ENCODE measurements around the gene SERGEF. TPM values are rescaled to one million over a fixed set of nuclear protein-coding genes. Genes with fewer than 3 reads are reported as not detected.

SERGEF gene
- total and polyA plus RNA-seq, 4 donors, result 20.2 to 85.0 (median 26.9) TPM

- TF ChIP-seq CTCF (IDR thresholded peaks at IDR 0.05; ENCODE audit: control extremely low read depth, extremely low read depth), result no peak
- Histone ChIP-seq H3K9me3 (ENCODE audit: control insufficient read depth in 4 of 4, insufficient read depth in 3 of 4, low read length in 3 of 4) (no peaks in the 10 kb centered on the region), H3K4me3 (no peak overlapping the region), H3K27me3 (ENCODE audit: control insufficient read depth in 3 of 3, insufficient read depth in 3 of 3, low read length in 2 of 3) (no peaks in the 10 kb centered on the region), H3K27ac (ENCODE audit: low read depth in 1 of 2, low read length in 1 of 2) (no peak overlapping the region), H3K36me3 (ENCODE audit: control insufficient read depth in 4 of 4, insufficient read depth in 4 of 4, low read length in 4 of 4) (no peaks in the 10 kb centered on the region), H3K4me1 (ENCODE audit: control insufficient read depth in 5 of 5, insufficient read depth in 5 of 5, low read length in 5 of 5) (no peaks in the 10 kb centered on the region), H3K9ac (ENCODE audit: insufficient read depth in 1 of 2, low read length in 2 of 2) (no peak overlapping the region)
- DNase-seq (no peak), ATAC-seq (ENCODE audit: insufficient read depth, low FRiP score) (no peak)
- WGBS, 2 donors, result 59 to 65% methylated on average over 3 of the region's 3 CpGs
These were observed 249.1 kb downstream of the SERGEF start for GRCh38 chr11:17763703-17764102.

- Histone ChIP-seq H3K27me3 (ENCODE audit: control insufficient read depth in 3 of 3, insufficient read depth in 3 of 3, low read length in 2 of 3) (no peaks in the 10 kb centered on the region), H3K36me3 (ENCODE audit: control insufficient read depth in 4 of 4, insufficient read depth in 4 of 4, low read length in 4 of 4) (no peaks in the 10 kb centered on the region), H3K4me1 (ENCODE audit: control insufficient read depth in 5 of 5, insufficient read depth in 5 of 5, low read length in 5 of 5) (no peaks in the 10 kb centered on the region), H3K27ac (ENCODE audit: low read depth in 1 of 2, low read length in 1 of 2) (no peak overlapping the region), H3K9me3 (ENCODE audit: control insufficient read depth in 4 of 4, insufficient read depth in 3 of 4, low read length in 3 of 4) (no peaks in the 10 kb centered on the region), H3K9ac (ENCODE audit: insufficient read depth in 1 of 2, low read length in 2 of 2) (no peak overlapping the region), H3K4me3 (no peak overlapping the region)
- no peak for ATAC-seq (ENCODE audit: insufficient read depth, low FRiP score)
- DNase-seq, result no peak
- no peak for TF ChIP-seq CTCF (IDR thresholded peaks at IDR 0.05; ENCODE audit: control extremely low read depth, extremely low read depth)
- 85 to 86% methylated on average over 7 of the region's 7 CpGs for WGBS, 2 donors
These were observed 249.6 kb downstream of the SERGEF start for GRCh38 chr11:17763244-17763643.

GRCh38 chr11:17762309-17762974 is 250.4 kb downstream of the SERGEF start:
- Histone ChIP-seq H3K9me3 (ENCODE audit: control insufficient read depth in 4 of 4, insufficient read depth in 3 of 4, low read length in 3 of 4) (no peaks in the 10 kb centered on the region), H3K36me3 (ENCODE audit: control insufficient read depth in 4 of 4, insufficient read depth in 4 of 4, low read length in 4 of 4) (no peaks in the 10 kb centered on the region), H3K4me3 (no peak overlapping the region), H3K27ac (ENCODE audit: low read depth in 1 of 2, low read length in 1 of 2) (no peak overlapping the region), H3K9ac (ENCODE audit: insufficient read depth in 1 of 2, low read length in 2 of 2) (no peak overlapping the region), H3K27me3 (ENCODE audit: control insufficient read depth in 3 of 3, insufficient read depth in 3 of 3, low read length in 2 of 3) (no peaks in the 10 kb centered on the region), H3K4me1 (ENCODE audit: control insufficient read depth in 5 of 5, insufficient read depth in 5 of 5, low read length in 5 of 5) (no peaks in the 10 kb centered on the region)
- ATAC-seq (ENCODE audit: insufficient read depth, low FRiP score) (no peak), DNase-seq (no peak)
- WGBS, 2 donors, result 88 to 91% methylated on average over 17 of the region's 17 CpGs
- no peak for TF ChIP-seq CTCF (IDR thresholded peaks at IDR 0.05; ENCODE audit: control extremely low read depth, extremely low read depth)

Measured in lung (tissue), 12 donors.